Activated CD4-positive, alpha-beta T cell treated with anti-CD3 and anti-CD28 coated beads, Interleukin-2, Interleukin-6, amounts not matched to agents 100 ng/mL and 50 ng/mL, durations not matched to agents 16 hours and 8 hours (primary cell): ENCODE data around the gene CDC14C.
"Not testable (repeated sequence)": the region's sequence is repeated elsewhere in the genome, so short reads cannot be mapped to it uniquely, and the experiment has no call there.

Source experiments
- DNase-seq: peaks from one replicate; pipeline ENCODE4 v3.0.0-alpha.2; 2020

CDC14C gene

GRCh38 chr7:48924433-48924832 is at the start of gene CDC14C:
CDC14C (plus strand) TSS chr7:48924547; CDS start chr7:48924673, 126 bp downstream.
- DNase-seq, result no peak

GRCh38 chr7:48875045-48875916 is 49.1 kb upstream of the CDC14C start:
- no peak for DNase-seq

DNA sequence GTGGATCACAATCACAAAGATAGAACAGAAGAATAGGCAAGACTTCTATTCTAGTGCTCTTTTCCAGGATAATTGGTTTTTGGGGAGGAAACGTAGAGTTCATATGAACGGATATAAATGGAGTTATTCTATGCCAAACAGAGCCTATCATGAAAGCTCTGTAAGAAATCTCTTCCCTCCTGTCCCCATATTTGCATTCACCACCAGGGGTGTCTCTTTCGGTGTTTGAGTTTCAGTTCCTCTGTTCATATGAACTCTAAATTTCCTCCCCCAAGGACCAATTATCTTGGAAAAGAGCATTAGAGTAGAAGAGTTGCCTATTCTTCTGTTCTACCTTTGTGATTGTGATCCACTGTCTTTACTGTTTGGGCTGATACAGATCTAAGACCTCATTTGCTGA is 48.3 kb upstream of the CDC14C start:
- DNase-seq, result no peak

GRCh38 chr7:48880851-48881250 is 43.5 kb upstream of the CDC14C start:
- no peak for DNase-seq

DNA sequence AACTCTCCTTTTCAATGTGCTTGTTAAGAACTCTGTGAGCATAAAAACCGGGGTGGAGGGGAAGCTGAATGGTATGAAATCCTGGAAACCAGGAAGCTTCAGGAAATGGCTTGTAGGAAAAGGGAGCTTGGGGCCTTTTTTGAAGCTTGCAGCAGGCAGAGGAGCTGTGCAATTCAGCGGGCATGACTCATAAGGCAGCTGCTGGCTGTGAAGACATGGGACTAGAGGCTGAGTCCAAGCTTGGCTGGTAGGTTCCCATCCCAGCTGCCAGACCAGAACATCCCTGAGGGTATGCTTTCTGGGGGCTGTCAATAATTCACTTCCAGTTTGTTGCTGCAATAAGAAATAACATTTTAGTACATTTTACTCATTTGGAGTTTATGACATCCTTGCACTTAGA is 36.8 kb upstream of the CDC14C start:
- DNase-seq, result no peak

GRCh38 chr7:48894574-48894973 is 29.8 kb upstream of the CDC14C start:
- DNase-seq, result no peak

DNA sequence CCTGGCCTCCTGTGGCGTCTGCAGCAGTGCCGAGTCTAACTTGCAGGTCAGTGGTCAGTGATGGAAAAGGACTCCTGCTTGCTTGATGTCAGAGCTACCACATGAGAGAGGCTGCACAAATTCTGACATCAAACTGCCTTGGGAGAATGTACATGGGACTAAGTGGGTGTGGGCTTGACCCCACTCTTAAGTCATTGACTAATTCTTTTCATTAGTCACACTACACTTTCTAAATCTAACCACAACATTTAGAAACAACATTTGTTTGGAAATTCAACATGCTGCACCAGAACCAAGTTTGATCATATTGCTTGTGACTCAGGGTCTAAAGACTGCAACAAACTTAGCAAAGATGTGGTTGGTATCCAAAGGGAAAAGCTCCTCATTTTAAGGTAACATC is 24.4 kb upstream of the CDC14C start:
- DNase-seq, result no peak

- no peak for DNase-seq
Measured at GRCh38 chr7:48901966-48902365, 22.4 kb upstream of the CDC14C start.

DNA sequence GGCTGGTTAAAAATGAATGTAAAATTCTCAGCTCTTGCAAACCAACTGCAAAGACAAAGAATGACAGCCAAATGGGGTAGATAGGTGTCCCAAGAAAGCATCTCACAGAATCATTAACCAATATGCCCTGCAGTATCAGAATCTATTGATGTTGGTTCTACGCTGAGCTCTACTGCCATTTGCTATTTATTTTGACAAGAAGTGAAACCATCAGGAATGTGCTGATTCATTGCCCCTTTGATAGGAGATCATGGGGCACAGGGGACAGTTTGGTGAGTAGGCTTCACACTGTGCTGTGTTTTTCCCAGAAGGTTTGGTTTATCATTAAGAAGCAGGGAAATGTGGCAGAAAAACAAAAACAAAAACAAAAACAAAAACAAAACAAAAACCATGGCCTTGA is 19.4 kb upstream of the CDC14C start:
- DNase-seq, result no peak

- not testable (repeated sequence) for DNase-seq
Measured at GRCh38 chr7:48905686-48906085, 18.7 kb upstream of the CDC14C start.

- not testable (repeated sequence) for DNase-seq
Measured at GRCh38 chr7:48909887-48910286, 14.5 kb upstream of the CDC14C start.

- no peak for DNase-seq
Measured at GRCh38 chr7:48931481-48931880, 7.1 kb downstream of the CDC14C start.

- no peak for DNase-seq
Measured at GRCh38 chr7:48932126-48932910, 8.0 kb downstream of the CDC14C start.

GRCh38 chr7:48933549-48934085 is 9.3 kb downstream of the CDC14C start:
- DNase-seq, result no peak

DNA sequence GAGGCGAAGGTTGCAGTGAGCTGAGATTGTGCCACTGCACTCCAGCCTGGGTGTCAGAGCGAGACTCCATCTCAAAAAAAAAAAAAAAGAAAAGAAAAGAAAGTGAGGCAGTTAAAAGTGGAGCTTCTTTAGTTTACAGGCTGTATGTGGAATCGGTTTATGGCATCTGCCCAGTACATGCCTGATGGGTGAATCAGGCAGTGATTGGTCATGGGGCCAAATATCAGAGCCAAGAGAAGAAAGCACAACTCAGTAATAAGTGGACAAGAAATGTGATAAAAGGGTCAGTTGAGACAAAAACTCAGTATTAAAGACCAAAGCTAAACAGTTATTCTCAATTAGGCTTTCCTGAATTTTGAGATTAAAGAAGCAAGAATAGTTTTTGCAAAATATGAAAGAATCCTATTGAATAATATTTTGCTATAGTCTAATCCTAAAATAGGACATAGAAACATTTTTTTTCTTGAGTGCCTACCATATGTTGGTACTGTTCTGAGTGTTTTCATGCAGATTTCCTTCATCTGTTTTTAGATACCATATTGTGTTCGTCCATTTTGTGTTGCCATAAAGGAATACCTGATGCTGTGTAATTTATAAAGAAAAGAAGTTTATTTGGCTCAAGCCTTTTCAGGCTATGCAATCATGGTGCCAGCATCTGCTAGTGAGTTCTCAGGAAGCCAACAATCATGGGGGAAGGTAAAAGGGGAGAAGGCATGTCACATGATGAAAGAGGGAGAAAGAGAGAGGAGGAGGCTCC is 14.4 kb downstream of the CDC14C start:
- no peak for DNase-seq

DNA sequence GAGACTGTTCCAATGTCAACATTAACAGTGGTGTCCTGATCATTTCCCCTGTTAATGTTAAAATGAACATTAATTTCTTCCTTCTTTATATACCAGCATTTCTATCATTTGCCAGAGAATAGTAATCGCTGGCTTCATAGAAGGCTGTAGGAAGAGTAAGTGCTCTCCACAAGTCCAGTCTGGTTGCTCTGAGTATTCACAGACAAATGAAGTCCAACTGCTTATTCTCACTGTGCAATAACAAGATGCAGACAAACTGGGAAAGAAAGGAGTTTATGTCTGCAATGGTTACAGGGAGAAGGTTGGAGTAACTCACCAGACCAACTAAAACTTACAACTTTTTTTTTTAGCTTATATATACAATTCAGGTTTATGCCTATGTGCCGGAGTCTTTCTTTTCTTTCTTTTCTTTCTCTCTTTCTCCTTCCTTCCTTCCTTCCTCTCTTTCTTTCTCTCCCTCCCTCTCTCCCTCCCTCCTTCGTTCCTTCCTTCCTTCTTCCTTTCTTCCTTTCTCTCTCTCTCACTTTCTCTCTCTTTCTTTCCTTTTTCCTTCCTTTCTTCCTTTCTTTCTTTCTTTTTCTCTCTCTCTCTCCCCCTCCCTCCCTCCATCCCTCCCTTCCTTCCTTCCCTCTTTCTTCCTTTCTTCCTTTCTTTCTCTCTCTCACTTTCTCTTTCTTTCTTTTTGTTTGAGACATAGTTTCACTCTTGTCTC is 19.1 kb downstream of the CDC14C start:
- DNase-seq, result no peak

DNA sequence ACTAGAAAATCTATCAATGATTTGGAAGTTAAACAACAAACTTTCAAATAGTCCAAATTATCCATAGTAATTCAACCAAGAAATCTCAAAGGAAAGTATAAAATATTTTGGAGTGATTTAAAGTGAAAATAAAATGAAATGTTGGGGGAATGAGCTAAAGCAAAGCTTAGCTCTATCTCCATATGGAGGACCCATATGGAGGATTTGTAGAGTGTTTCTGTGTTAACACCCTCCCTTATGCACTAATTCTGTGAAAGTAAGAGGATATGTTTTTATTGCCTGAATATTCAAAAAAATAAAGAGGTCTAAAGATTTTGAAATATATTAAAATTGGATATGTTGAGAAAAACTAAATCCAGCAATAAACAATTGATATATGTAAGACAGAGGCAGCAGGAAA is 31.6 kb downstream of the CDC14C start:
- DNase-seq, result no peak

GRCh38 chr7:48959676-48960075 is 35.3 kb downstream of the CDC14C start:
- no peak for DNase-seq

DNA sequence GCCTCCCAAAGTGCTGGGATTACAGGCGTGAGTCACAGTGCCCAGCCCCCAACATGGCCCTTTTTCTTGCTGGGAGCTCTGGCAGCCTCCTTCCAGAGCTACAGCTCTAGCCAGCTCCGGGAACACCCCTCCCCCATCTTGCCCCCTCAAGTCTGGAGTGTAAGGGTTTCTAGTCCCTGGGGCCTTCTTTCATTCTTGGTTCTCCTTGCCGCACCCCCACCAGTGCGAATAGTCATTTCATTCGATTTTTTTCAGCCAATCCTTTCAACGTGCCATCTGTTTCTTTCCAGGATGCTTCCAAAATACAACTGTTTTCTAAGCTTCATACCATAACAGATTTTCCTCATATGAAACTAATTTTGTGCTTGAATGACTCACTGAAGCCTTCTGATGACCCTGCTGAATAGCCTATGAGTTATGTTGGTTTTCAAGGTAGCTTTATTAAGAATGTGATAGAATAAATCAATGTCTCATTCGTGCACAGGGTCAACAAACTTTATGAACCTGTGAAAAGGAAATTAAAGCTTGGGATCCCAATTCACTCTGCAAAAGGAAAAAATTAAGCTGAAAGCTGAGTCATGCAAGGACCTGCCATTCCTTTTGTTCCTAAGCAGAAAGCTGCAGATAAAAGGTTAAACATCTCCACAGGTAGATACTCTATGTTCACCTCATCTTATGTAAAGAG is 38.6 kb downstream of the CDC14C start:
- DNase-seq, result no peak

DNA sequence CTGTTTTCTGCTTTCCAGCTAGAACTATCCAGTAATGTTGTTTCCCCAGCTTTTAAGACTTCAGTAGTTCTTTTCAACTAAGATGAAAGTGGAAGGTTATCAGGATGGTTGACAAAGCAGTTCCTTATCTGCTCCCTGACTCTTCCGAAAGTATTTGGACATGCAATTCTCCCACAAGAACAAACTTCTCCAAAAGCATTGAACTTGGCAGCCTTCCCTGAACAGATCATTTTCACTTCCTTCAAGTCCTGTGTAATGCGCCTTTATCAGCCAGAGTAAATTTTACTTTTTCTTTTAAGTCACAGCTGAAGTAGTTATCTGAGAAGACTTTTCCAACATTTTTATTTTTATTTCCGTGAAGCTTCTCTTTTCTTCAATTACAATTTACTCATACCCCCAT is 39.7 kb downstream of the CDC14C start:
- DNase-seq, result no peak

DNA sequence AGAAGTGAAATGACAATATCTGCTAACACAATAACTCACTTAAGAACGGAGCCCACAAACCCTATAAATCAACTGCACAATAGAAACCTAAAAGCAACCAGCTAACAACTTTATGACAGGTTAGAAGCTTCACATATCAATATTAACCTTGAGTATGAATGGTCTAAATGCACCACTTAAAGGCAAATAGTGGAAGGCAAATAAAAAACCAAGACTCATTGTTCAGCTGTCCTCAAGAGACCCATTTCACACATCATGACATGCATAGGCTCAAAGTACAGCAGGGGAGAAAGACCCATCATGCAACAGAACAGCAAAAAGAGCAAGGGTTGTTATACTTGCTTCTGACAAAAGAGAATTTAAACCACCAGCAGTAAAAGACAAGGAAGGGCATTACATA is 46.8 kb downstream of the CDC14C start:
- DNase-seq, result no peak

GRCh38 chr7:48976253-48976652 is 51.9 kb downstream of the CDC14C start:
- DNase-seq, result no peak
